ENCODE data around the gene CDX2.

CDX2 gene

DNA sequence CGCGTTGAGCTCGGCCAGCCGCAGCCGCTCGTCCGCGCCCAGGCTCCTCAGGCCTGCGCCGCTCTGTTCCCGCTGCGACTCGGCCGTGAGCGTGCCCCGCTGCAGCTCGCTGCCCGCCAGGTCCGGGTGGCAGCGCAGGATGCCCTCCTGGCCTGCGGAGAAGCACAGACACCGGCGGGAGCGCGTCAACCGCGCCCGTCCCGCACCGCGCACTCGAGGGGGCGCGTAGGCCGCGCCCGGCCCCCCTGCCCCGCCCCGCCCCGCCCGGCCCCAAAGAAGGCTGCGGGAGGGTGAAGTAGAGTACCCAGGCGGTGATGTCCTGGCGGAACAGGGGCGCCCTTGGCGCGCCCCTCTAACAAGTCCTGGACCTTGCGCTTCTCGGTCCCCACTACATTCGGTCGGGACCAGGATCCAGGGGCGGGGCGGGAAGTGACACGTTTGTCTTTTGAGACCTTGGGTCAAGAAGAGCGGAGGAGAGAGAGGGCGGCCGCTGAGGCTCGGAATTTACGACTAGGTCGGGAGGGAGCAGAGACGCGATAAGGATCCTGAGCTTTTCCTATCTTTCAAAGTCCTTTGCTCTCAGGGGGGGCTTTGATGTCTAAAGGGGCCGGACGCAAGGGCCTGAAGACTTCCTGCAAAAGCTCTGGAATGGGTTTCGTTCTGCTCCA, 9.3 kb upstream of the CDX2 start:
- no peak for DNase-seq (ENCODE audit: low spot score)

DNA sequence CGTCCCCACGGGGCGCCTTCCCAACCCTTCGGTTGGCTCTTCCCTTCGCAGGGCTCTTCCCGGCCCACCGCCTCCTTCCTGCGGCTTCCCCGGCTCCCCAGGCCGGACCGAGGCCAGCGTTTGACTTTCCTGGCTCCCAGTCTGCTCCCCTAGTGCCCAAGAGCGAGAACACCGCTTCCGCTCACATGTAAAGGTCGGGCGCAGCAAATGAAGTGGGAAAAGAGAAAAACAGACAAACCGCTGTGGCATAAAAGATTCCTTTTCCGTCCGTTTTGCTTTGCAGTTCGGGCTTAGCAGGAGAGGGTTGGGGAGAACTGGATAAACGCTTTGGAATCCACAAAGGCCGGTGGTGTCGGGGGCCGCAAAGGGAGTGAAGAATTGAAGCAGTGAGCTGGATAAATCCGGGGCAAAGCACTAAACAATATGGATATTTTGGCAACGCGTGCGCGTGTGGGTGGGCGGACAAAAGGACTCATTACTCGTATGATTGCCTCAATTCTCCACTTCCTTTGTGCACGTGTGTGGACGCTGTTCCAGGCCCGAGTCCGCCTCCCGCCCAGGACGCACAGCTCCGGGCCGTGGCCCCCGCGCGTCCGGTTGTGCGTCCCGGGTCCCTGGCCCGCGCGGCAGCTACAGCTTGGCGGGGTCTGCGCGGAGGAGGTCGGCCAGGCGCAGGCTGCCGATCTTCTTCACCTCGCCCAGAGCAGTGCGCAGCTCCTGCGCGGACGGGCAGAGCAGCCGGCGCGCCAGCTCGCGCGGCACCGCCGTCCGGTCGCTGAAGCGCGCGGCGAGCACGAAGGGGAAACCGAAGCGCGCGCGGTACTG, 8.6 kb upstream of the CDX2 start:
- no peak for DNase-seq (ENCODE audit: low spot score)

DNA sequence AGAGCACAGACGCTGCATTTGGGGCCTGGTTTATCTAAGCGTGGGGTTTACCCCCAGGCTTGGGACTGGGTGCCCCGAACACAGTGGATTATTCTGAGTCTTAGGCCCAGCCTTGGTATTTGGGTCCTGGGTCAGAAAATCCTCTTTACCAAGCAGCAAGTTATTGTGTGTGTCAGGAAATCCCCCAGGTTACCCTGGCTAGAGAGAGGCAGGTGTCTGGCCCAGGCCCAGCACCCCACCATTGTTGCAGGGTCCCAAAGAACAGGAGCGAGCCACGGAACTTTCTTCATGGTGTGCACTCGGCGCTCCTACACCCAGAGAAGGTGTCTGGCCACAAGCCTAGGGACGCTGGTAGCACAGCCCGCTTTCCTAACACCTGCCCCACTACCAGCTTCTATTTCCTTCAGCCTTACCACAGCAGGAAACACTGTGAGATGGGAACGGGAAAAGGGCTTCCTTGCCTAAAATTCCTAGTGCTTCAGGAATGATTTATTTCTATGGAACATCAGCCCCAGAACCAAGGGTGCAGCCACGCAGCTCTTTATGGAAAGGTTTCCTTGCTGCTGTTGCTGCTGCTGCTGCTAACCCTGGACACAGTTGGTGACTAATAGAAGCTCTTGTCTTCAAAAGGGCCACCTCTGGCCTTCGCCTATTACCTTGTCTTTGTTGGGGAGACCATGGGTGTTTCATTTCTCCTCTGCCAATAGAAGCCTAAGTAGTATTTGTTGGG, 7.4 kb upstream of the CDX2 start:
- DNase-seq (ENCODE audit: low spot score) = no peak

DNA sequence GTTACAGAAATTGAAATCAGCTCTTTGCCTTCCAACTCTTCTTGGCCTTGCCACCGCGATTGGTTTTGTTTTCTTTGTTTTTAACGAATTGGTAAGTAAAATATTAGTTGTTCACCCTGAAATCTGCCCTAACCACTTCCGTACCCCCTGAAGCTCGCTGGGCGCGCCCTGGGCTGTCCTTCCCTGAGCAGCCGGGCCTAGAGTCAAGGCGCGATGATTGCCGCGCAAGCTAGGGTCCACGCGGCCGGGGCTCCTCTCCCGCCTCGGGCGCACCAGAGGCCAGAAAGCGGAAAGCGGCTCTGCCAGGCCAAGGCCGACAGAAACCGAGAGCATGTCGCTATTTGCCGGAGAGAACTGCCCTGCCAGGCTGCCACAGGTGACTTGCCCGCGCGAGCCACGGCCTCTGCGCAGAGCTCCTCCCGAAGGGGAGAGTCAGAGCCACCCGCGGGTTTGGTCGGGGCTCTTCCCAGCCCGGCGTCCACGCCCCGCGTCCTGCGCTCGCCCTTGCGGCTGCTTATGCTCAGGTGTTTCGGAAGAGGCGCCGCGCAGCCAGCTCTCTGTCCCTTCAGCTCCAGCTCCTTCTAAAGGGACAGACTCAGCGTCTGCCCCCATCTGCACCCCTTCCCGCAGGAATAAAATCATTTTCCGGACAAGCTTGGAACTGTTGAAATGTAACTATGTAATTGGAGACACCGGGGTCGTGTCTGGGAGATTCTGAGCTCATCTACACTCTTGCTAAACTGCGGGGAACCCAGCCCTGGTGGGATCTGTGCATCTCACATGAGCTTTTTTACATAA, 6.6 kb upstream of the CDX2 start:
- no peak for DNase-seq (ENCODE audit: low spot score)

DNA sequence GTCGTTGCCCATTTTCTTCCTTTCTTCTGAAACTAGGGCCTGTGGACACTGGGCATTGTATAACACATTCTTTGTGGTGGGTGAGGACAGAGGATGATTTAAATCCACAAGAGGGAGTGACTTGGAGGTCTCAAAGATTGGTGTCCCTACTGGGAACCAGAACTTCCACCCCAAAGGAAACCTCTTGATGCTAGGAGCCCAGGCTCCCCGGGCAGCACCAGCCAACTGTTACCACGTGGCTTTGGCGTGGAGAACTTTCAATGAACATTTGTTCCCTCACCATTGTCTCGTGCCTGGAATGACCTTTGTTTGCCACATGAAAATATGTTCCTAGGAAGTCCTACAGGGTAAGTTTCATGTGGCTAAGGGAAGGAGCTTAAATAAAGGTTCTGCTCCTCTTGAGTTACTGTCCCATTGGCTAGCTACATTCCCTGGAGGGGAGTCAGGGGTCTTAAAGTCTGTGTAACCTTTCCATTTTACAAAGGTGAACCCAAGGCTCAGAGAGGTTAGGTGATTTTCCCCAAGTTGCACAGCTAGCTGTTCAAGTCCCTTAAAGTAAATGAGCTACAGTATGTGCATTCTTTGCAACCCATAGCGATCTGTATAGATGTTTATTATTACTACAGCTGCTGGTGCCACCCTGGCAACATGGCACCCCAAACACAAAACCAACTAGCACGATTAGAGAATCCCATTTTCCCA, 5.0 kb upstream of the CDX2 start:
- DNase-seq (ENCODE audit: low spot score) = no peak

DNA sequence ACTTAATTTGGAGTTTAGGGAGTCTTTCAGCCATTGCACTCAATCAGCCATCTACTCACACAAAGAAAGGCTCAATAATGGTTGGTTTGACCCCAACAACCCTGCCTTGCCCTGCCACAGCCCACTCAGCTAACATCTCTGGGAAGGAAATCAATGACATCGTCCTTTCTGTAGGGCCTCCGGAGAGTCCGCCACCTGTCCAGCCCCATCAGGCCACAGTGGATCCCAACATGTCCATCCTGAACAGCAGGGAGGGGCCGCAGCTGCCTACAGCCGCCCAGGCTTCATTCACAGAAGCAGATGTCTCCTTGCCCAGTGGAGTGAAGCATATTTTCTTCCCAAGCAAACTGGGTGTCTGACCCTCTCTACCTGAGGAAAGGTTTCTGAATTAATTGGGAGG, 4.2 kb upstream of the CDX2 start:
- DNase-seq (ENCODE audit: low spot score) = no peak

DNA sequence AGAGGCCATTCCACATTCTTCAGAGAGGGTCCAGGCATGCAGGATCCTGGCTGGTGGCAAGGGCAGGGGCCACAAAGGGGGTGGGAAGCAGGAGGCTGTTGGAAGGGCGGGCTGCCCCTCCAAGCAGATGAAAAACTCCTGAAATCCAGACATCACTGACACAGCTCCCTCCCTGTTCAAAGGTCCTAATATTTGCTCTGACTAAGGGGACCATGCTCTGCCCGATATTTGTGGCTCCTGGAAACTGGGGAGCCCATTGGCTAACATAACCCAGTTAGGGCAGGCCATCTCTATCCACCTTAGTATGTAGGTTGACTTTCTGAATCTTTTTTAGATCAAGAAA, 3.3 kb upstream of the CDX2 start:
- no peak for DNase-seq (ENCODE audit: low spot score)

DNA sequence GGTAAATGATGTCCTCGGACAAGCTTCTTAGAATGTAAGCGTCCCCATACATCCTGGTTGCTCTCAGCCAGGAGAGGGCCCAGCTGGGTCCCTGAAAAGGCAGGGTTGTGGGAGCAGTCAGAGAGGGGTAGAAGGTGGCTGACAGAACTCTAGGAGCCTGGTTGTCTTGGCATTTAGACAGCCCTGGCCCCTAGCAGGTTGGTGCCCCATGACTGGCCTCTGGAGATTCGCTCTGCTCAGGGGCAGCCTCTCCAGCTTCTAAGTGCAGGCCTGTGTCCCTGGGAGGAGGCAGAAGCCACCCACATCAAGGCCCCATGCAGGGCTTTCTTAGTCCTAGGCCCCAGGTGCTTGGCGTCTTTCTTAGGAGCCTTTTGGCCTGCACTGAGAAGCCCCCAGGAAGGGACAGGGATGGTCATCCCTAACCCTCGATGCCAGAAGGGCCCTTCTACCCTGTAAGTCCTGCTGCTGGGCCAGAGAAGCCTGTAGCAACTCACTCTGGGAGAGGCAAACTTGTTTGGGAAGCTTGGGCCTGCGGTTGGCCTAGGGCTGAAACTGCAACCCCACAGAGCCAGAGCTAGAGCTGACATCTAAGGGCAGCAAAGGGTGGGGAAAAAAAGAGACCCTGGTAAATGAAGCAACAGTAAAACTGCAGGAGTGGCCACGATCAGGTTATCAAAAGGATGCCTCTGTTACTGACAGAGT, 2.8 kb upstream of the CDX2 start:
- no peak for DNase-seq (ENCODE audit: low spot score)

DNA sequence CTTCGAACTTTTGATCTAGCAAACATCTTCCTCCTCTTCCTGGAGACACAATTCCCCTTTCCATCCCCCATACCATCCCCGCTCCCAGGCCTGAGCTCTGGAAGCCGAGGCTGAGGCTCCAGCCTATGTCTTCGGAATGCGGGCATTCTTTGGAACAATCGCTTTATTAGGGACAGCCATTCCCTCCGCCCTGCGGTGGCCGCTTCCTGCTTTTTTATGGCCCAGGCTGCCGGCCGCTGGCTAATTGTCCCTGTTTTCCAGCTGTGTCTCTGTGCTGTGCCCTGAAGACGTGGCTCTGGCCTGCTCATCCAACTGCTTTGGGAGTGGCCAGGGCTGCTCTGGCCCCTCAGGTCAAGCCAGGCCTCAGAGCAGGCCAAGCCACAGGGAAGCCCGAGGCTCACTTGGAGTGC, 2.1 kb upstream of the CDX2 start:
- DNase-seq (ENCODE audit: low spot score) = no peak

DNA sequence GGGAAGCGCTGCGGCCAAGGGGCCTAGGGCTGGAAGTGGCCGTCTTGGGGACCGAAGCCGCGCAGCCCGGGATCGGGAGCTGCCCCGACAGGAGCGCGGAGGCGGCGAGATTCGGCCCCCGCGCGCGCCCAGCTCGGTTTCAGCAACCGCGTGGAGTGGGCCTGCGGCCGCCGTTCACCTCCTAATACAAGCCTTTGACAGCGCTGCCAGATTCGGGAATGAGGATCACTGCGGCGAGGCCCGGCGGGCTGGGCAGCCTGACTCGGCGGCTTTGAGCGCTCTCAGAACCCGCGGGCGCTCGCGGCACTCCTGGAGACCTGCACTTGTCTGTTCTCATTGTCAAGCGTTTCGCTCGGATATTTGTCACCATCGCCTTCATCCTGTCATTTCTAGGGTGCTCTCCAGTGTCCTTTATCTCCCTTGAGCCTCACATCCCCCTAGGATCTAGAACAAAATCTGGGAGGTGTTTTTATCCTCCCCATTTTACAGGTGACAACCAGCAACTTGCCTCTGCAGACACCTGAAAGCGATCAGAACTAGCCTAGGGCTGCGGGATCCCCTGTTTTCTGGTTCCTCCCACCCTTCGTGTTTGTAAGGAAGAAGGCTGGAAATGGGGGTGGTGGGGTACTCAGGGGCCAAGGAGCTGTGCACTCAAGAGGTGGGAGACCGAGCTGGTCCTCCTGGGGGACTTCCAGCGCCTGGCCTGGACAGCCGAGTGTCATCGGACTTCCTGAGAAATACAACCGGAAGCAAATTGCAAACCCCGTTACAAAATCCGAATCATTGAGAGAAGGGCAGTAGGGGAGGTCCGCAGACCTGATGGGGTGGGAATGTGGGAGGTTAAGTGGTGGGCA, 1.5 kb upstream of the CDX2 start:
- no peak for DNase-seq (ENCODE audit: low spot score)

DNA sequence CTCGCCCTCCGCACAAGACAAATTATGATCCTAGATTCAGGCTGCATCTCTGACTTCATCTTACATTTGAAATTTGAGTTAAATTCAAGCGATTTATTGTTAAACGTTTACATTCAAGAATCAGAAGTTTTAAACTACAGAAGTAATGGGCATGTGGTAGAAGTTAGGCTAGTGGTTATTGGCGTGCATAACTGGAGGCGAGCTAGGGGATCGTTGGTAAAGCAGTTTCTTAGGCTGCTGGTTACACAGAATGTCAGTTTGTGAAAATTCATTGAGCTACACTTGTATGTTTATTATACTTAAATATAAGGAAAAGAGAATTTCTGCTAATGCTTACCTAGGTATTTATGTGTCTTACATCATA, 733 bp upstream of the CDX2 start:
- no peak for DNase-seq (ENCODE audit: low spot score)

DNA sequence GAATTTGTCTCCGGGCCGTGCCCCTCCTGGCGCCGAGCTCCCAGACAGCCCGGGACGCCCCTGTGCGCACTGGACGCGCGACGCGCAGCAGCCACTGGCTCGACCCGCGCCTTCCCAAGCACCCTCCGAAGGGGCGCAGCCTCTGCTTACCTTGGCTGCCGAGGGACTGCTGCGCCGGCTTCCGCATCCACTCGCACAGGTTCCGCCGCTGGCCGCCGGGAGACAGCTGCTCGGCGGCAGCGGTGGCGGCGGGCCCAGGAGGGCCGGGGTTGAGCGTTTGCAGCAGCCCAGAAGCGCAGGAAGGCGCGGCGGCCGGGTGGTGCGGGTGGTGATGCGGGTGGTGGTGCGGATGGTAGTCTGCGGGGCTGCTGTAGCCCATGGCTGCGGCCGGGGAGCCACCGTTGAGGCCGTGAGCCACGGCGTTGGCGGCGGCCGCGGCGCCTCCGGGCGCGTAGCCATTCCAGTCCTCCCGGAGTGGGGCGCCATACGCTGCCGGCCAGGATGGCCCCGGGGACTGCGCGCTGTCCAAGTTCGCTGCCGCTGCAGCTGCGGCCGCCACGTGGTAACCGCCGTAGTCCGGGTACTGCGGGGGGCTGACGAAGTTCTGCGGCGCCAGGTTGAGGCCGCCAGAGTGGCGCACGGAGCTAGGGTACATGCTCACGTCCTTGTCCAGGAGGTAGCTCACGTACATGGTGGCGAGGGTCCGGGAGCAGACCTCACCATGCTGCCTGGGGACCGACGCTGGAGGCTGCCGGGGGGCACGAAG, 616 bp downstream of the CDX2 start:
- DNase-seq (ENCODE audit: low spot score) = no peak

DNA sequence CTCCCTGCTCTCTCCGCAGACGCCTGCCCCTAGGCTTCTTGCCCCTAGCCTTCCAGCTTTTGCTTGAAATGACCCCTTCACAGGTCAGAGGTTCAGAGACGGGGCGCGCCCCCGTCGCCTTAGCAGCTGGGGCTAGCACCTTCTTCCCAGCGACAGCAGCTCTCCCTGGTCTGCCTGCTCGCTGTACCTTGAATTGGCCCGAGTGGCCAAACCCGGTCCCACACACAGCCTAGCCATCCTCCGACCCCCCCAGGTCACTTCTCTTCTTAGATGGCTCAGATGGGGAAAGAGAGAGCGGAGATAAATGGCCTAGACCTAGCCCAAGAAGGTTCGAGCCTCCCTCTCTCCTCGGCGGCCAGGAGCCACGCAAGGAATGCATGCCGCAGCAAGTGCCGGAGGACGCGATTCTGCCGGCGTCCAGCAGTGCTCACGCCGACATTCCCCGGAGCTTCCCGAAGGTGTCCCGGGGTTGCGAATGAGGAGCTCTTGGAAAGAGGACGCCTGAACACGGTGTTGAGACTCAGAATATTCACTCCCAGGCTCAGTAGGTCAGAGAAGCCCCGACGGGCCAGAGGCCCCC, 1.3 kb downstream of the CDX2 start:
- no peak for DNase-seq (ENCODE audit: low spot score)

DNA sequence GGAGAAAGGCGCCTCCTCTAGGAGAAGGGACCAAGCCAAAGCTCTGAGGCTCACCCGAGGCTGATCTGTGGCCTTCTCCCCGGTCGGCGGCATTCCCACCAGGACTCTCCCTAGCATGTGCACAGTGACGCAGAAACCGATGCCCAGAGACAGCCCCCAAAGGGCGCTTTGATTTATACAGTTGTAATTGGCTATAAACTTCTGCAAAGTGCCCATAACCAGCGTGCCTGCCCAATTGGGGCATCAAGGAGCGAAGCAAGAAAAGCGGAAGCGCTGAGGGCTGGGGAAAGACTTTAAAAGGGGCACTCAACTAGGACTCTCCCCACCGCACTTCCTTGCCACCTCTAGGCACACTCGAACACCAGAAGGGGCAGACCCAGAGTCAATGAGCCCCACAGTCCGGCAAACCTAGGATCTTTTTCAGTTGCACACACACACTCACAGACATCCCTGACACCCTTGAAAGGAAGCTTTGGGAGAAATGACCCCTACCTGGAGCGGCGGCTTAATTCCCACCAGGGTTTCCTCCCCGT, 1.8 kb downstream of the CDX2 start:
- DNase-seq (ENCODE audit: low spot score) = peak; percentile 13

DNA sequence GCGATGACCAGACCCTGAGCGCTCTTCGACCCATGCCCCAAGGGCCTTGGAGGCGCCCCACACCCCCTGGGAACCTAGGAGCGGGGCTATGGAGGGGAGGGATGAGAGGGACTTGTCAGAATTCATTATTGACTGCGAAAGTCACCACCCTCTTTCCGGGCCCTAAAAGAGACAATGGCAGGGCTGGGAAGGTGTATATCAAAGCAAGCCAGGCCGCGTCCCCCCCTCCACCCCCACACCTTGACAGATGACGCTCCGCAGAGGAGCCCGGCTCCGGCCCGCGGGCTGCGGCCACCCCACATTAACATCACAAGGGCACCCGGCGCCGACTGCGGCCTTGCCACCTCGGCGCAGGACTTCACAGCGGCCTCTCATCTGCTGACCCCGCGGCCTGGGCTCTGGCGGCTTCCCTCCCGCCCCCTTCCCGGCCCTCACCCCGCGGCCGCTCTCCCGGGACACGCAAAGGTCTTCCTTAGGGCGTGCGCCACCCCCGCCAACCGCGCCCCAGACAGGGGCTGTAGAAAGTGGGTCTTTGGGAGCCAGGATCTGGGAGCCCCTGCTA, 2.4 kb downstream of the CDX2 start:
- no peak for DNase-seq (ENCODE audit: low spot score)

DNA sequence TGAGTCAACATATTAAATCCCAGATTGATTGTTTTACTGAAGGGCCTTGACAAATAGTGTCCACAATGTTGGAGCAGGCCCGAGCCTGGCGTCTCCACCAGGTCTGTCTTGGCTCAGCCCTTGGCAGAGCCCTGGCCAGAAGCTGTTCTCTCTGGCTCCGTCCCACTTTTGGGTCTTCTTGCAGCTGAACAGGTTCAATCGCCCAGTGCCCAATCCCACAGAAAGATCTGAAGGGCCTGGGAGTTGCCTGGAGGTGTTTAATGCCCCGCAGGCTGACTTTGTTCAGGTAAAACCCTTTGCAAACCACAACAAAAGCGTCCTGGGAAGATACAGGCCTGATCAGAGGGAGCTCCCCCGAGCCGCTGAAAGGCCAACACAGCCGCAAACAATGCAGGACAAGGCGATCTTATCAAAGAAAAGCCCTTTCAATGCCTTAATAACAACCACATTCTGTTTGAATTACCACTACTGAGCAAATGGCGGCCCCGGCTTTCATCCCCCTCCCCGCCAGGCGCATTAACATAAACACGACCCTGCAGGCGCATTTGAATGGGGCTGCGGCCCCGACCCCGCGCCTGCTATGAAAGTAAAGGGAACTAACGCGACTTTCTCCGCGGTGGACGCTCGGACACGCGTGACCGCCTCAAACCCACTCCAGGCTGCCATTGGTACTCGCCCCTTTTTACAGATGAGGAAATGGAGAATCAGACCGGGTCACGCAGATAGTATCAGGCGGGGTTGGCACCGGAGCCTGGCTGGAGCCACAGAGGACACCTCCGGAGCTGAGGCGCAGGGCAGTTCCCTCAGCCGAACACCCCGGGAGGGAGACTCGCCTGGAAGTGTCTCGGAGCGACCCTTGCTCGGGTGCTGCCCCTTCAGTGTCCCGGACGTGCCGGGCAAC, 3.1 kb downstream of the CDX2 start:
- DNase-seq (ENCODE audit: low spot score) = no peak

DNA sequence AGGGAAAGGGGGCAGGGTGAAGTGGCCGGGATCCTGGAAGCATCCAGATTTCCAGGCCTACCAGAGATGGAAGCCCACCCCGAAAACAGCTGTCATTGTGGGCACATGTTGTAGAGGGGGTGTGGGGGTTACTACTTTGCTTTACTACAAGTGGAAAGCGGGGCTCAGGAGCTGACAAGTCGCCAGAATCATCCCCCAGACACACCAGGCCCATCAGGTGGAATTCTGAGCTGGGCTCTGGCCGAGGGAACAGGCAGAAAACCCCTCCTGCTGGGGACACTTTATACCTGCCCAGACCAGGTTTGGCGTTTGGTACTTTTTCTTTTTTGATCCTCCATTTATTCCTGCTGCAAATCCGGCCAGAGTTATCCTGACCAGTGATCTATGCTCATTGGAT, 3.8 kb downstream of the CDX2 start:
- no peak for DNase-seq (ENCODE audit: low spot score)

Measured in NAMALWA (cell line).